ENCODE data around the gene SLC45A1. TPM values are rescaled to one million over a fixed set of nuclear protein-coding genes. Genes with fewer than 3 reads are reported as not detected.

SLC45A1 gene
- total RNA-seq, 4 donors from 2014 or later: 5.4 to 15.1 (median 7.6) TPM

GRCh38 chr1:8318436-8318835, 522 bp downstream of the SLC45A1 start:
- WGBS, 2 donors: 28 to 30% methylated on average over 8 to 17 of the region's 18 CpGs
- H3K9me3 ChIP-seq: no peaks in the 10 kb centered on the region
- DNase-seq (ENCODE audit: low spot score in 2 of 2): no peak
- H3K27me3 ChIP-seq: peaks cover 0 to 11% of the 10 kb centered on the region in 2 donors
- peak overlapping the region in 3 of 4 donors; percentile 37 to 80 (median 59) for H3K27ac ChIP-seq
- TF ChIP-seq EP300 (IDR thresholded peaks at IDR 0.05): no peak
- TF ChIP-seq CTCF (IDR thresholded peaks at IDR 0.05): no peak
- TF ChIP-seq POLR2A (IDR thresholded peaks at IDR 0.05): no peak
- H3K4me1 ChIP-seq: peaks cover 0 to 29% (median 9%) of the 10 kb centered on the region in 4 donors
- H3K36me3 ChIP-seq: no peaks in the 10 kb centered on the region
- peak overlapping the region; percentile 59 to 73 (median 70) for H3K4me3 ChIP-seq

GRCh38 chr1:8321612-8322011, 3.7 kb downstream of the SLC45A1 start:
- no peak overlapping the region for H3K27ac ChIP-seq
- TF ChIP-seq EP300 (IDR thresholded peaks at IDR 0.05) (no peak), POLR2A (IDR thresholded peaks at IDR 0.05) (no peak), CTCF (IDR thresholded peaks at IDR 0.05) (no peak)
- no peaks in the 10 kb centered on the region for H3K27me3 ChIP-seq
- peaks cover 0 to 20% (median 0%) of the 10 kb centered on the region in 3 donors for H3K36me3 ChIP-seq
- DNase-seq (ENCODE audit: low spot score in 2 of 2): no peak
- H3K4me1 ChIP-seq: peaks cover 0 to 17% (median 7%) of the 10 kb centered on the region in 4 donors
- H3K4me3 ChIP-seq: no peak overlapping the region
- H3K9me3 ChIP-seq: no peaks in the 10 kb centered on the region
- 80 to 86% methylated on average over 3 of the region's 3 CpGs for WGBS, 2 donors

- no peak overlapping the region for H3K4me3 ChIP-seq
- peaks cover 0 to 40% (median 0%) of the 10 kb centered on the region in 3 donors for H3K36me3 ChIP-seq
- no peak overlapping the region for H3K27ac ChIP-seq
- TF ChIP-seq POLR2A (IDR thresholded peaks at IDR 0.05) (no peak), EP300 (IDR thresholded peaks at IDR 0.05) (no peak), CTCF (IDR thresholded peaks at IDR 0.05) (no peak)
- WGBS, 2 donors: 71 to 74% methylated on average over 11 of the region's 11 CpGs
- H3K9me3 ChIP-seq: no peaks in the 10 kb centered on the region
- no peaks in the 10 kb centered on the region for H3K27me3 ChIP-seq
- DNase-seq (ENCODE audit: low spot score in 2 of 2): no peak
- peaks cover 0 to 2% (median under 1%) of the 10 kb centered on the region in 4 donors for H3K4me1 ChIP-seq
Observed at GRCh38 chr1:8323706-8324105, 5.8 kb downstream of the SLC45A1 start.

DNA sequence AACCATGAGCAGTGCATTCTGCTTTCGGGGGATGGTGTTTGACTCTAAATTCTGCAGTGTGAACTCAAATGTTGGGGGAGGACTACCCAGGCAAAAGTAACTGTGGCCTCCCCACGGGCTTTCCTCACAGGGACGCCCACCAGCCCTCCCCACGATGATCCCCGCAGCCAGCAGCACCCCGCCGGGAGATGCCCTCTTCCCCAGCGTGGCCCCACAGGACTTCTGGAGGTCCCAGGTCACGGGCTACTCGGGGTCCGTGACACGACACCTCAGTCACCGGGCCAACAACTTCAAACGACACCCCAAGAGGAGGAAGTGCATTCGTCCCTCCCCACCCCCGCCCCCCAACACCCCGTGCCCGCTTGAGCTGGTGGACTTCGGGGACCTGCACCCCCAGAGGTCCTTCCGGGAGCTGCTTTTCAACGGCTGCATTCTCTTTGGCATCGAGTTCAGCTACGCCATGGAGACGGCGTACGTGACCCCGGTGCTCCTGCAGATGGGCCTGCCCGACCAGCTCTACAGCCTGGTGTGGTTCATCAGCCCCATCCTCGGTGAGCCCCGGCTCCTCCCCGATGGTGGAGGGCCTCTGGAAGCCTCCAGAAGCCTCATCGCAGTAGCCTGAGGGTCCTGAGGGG, 6.4 kb downstream of the SLC45A1 start:
- Histone ChIP-seq H3K4me1 (no peaks in the 10 kb centered on the region), H3K4me3 (no peak overlapping the region), H3K27me3 (no peaks in the 10 kb centered on the region), H3K9me3 (no peaks in the 10 kb centered on the region), H3K27ac (no peak overlapping the region), H3K36me3 (peaks cover 0 to 42% (median 0%) of the 10 kb centered on the region in 3 donors)
- DNase-seq (ENCODE audit: low spot score in 2 of 2): no peak
- no peak for TF ChIP-seq EP300 (IDR thresholded peaks at IDR 0.05)
- no peak for TF ChIP-seq POLR2A (IDR thresholded peaks at IDR 0.05)
- 84 to 88% methylated on average over 24 to 27 of the region's 32 CpGs for WGBS, 2 donors

- Histone ChIP-seq H3K27ac (no peak overlapping the region), H3K4me3 (no peak overlapping the region), H3K9me3 (no peaks in the 10 kb centered on the region), H3K27me3 (no peaks in the 10 kb centered on the region), H3K4me1 (no peaks in the 10 kb centered on the region), H3K36me3 (peaks cover 0 to 55% (median 0%) of the 10 kb centered on the region in 3 donors)
- 91 to 97% methylated on average over 14 to 21 of the region's 21 CpGs for WGBS, 2 donors
- DNase-seq (ENCODE audit: low spot score in 2 of 2): no peak
- TF ChIP-seq POLR2A (IDR thresholded peaks at IDR 0.05) (no peak), EP300 (IDR thresholded peaks at IDR 0.05) (no peak), CTCF (IDR thresholded peaks at IDR 0.05) (no peak)
Observed at GRCh38 chr1:8325771-8326170, 7.9 kb downstream of the SLC45A1 start.
